PC-3 (cell line): ENCODE data around the gene SLC15A1.

Experiments
- EZH2 ChIP-seq: fragments of 300-600 bp; sonication (generic); IDR thresholded peaks from one replicate; pipeline ENCODE4 v1.6.1; 2017; ENCODE audit warnings: antibody characterized with exemption, mild to moderate bottlenecking, low read length; ENCODE audit not compliant: unreplicated experiment
- TF ChIP-seq, protein P1 (sequence below): fragments of 300-600 bp; sonication (generic); conservative IDR thresholded peaks from 2 replicates; pipeline ENCODE4 v1.5.1; 2017; ENCODE audit warnings: antibody characterized with exemption, low read depth, mild to moderate bottlenecking, low read length

DNA sequence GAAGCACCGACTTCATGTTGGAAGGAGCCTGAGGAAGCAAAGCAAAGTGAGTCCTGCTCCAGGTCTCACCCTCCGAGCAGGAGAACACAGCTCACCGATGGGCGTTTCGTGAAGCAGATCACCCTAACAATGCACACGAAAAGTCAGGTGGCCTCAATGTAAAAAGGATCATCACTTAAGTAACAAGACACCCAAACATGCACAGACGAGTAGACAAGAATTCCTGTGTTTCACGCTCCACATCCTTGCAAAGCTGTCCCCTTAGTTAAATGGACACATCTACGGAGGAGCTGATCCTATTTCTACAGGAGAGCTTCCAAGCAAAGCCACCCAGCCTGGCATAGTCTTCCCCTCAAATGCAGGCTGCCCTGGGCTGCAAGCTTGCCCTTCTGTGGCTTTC is 66.2 kb downstream of the SLC15A1 start:
- TF ChIP-seq EZH2: no peak
- TF ChIP-seq, protein P1, sequence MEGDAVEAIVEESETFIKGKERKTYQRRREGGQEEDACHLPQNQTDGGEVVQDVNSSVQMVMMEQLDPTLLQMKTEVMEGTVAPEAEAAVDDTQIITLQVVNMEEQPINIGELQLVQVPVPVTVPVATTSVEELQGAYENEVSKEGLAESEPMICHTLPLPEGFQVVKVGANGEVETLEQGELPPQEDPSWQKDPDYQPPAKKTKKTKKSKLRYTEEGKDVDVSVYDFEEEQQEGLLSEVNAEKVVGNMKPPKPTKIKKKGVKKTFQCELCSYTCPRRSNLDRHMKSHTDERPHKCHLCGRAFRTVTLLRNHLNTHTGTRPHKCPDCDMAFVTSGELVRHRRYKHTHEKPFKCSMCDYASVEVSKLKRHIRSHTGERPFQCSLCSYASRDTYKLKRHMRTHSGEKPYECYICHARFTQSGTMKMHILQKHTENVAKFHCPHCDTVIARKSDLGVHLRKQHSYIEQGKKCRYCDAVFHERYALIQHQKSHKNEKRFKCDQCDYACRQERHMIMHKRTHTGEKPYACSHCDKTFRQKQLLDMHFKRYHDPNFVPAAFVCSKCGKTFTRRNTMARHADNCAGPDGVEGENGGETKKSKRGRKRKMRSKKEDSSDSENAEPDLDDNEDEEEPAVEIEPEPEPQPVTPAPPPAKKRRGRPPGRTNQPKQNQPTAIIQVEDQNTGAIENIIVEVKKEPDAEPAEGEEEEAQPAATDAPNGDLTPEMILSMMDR: no peak
